GM18868 (cell line): ENCODE measurements around the gene COL6A3.

Experiments used
- ATAC-seq: cut with Tn5 transposase; IDR thresholded peaks from one replicate; pipeline ENCODE4 v1.9.1; 2021; ENCODE audit warnings: mild to moderate bottlenecking, moderate library complexity; ENCODE audit not compliant: unreplicated experiment

The COL6A3 gene

GRCh38 chr2:237300739-237301138, 113.2 kb downstream of the COL6A3 start:
- ATAC-seq, result no peak

DNA sequence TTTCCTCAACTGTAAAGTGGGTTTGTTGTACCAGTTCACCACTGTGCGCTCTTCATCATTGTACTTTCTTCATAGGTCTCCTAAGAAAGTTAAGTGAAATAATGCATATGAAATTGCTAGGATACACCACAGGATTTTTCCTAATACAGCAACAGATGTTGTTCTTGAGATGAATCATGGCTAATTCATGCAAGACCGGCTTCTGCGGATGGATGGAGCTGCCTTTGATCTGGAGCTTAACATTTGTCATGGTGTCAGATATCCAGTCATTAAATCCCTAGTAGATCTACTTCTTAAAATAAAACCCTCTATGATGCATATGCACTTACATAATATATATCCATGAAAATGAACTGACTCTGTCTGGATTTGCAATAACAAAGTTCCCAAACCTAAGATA, 114.1 kb downstream of the COL6A3 start:
- no peak for ATAC-seq

DNA sequence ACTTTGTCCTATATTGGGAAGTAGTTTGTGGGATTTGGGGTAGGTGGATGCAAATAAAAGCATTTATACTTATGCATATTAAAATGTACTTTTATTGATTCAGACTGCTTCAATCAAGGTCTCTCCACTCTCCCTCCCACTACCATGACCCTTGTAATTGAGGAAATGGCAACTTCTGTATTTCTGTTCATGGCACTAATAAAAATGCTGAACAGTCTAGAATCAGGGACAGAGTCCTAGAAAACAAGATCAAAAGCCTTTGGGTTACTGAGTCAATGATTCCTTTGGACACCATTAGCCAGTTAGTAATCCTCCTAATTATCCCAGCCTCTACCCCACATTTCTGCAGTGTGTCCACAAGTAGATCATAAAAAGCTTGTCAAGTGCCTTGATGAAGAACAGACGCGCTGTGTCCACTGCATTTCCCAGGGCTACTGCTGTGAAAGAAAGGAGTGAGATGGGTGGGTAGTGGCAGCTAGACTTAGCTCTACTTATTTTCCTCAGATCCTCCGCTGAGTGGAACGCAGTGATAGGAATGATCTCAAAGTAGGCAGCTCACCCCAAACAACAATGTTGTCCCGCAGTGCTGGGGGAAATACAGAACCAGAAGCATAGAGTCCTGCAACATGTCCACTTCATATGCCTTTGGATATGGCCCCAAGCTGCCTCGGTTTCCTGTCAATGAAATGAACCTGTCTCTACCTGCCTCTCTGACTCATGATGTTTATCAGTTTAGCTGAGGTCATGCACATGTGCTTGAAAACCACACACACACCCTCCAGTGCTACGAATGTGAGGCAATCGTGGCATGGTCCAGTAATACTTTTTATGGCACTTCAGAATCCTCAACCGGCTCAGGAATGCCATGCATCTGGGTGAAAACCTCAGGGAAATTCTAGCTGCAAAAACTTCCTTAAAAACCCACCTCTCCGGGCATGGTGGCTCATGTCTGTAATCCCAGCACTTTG, 115.5 kb downstream of the COL6A3 start:
- ATAC-seq, result no peak

DNA sequence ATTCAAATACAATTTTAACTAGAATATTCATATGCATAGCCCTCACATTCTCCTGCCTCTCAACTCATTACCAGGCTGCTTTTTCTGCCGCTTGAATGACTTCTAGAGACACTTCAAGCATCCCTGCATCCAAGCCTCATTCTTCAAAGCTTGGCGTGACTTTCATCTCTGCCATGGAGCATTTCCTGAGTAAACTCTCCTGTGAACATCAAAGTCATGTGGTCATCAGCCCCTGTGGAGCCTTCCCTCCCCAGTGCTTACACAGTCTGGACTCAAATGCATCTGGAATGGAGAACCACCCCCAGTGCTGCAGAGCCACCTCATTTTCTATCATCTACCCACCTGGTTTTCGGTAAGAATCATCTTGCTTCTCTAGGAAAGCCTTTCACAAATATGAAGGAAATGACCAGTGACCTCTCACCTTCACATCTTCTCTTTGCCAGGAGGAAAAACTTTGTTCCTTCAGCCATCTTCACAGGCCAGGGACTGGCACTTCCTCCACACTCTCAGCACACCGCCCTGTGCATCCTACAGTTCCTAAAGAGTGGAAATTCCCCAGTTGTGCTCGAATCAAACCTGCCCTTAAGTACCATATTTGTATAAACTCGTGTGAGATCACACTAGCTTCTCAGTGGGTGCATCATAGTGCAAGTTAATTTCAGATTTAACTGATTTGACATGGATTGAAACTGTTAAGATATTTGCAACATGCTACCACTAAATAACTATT, 116.4 kb downstream of the COL6A3 start:
- no peak for ATAC-seq

DNA sequence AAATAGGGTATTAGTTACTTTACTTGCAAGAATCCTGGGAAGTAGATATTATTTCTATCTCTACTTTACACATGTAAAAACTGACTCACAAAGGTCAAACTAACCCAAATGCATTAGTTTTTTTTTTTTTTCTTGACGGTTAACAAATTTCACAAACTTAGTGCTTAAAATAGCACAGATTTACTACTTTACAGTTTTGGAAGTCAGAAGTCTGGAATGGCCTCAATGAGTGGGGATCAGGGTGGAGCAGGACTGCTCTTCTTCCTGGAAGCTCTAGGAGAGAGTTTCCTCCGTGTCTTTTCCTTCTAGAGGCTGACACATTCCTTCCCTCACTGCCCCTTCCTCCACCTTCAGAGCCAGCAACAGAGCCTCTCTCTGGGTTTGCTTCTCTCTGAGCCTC, 117.2 kb downstream of the COL6A3 start:
- no peak for ATAC-seq

DNA sequence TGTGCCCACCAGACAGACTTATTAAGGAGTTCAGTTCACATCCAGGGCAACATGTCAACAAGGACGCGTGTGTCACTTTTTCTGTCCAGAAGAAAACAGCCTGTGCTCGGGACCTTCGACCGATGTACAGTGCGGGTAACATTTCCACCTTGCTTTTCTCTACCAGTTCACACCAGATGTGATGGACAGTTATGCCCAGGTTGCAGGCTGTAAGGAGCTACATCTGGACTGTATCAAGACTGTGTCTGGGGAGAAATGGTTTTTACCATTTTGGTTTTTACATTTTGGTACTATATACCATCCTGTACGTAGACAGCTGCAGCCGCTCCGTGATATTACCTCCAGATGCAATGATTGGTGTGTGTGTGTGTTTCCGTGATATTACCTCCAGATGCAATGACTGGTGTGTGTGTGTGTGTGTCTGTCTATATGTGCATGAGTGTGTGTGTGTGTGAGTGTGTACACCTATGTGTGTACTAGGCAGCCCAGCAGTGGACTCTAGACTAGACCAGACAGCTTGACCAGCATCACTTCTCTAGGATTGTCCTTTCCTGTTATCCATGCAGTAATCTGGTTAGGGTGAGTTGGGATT, 118.0 kb downstream of the COL6A3 start:
- no peak for ATAC-seq

DNA sequence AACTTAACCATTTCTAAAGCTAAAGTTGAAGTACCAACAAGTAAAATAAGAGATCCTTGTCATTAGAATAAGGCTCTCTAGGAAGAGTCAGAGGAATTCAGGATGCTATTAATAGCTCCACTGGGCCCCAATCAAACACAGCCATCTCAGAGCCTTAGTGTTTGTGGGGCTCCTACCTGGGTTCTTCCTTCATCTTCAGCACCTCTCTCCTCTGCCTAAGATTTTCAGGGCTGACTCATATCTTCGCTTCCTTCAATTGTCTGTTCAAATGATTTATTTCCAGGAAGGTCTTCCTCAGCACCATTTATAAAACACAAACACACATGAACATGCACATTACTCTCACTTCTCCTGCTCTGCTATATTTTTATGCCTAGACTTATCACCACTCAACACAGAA, 119.5 kb downstream of the COL6A3 start:
- ATAC-seq, result no peak

DNA sequence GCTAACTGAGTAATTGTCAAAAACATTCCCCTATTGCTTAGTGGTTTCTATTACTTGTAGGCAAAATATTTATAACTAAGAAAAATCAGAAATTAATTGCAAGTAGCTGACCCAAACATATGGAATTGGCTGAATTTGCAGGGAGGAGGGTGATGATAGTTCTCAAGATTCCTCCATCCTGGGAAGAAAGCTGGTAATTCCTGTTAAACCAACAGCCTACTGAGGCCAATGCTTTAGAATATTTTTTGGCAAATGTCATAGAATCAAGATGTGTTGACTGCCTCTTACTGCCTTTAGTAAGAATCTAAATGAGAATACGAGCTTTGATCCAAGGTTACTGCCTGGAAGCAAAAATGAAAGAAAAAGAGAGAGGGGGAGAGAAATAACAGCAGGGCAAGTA, 120.0 kb downstream of the COL6A3 start:
- no peak for ATAC-seq

- no peak for ATAC-seq
Measured at GRCh38 chr2:237291138-237291792, 122.7 kb downstream of the COL6A3 start.

DNA sequence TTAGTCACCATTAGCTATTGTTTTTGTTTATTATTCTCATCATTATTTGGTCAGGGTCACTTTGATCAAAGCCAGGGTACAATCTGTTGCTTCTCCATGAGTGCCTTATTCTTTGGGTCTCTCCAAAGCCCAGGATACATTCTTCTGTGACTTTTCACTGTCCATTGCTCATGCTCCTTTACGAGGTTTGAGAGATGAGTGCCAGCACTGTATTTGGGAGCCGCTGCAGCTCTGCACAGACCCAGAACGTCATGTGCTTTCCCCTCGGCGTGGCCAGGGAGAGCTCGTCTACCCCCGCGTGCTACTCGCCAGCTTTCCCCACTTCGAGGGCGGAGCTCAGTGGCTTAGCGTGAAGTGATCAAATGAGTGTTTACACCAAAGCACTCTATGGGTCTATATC, 123.7 kb downstream of the COL6A3 start:
- no peak for ATAC-seq

DNA sequence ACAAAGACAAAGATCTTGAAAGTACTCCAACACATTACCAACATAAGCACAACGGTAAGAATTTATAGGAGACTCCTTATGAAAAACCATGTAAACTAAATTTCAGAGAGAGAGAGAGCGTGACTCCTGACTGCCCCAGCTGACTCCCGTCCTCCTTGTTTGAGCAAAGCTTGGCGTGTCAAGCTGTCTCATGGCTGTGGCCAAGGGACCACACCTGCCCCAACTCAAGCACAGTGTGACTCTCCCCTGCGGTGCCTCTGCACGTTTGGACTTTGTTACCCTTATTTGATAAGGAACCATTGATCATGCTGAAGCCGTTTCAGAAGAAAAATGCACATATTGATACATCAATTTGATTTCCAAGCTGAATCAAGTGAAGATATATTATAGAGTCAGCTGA, 124.8 kb downstream of the COL6A3 start:
- ATAC-seq, result no peak

GRCh38 chr2:237287872-237288271, 126.1 kb downstream of the COL6A3 start:
- no peak for ATAC-seq

GRCh38 chr2:237283131-237283928, 130.6 kb downstream of the COL6A3 start:
- no peak for ATAC-seq

GRCh38 chr2:237282568-237283128, 131.3 kb downstream of the COL6A3 start:
- no peak for ATAC-seq

- no peak for ATAC-seq
Measured at GRCh38 chr2:237281836-237282306, 132.1 kb downstream of the COL6A3 start.

GRCh38 chr2:237280939-237281338, 133.0 kb downstream of the COL6A3 start:
- ATAC-seq, result no peak

- no peak for ATAC-seq
Measured at GRCh38 chr2:237280229-237280628, 133.7 kb downstream of the COL6A3 start.

DNA sequence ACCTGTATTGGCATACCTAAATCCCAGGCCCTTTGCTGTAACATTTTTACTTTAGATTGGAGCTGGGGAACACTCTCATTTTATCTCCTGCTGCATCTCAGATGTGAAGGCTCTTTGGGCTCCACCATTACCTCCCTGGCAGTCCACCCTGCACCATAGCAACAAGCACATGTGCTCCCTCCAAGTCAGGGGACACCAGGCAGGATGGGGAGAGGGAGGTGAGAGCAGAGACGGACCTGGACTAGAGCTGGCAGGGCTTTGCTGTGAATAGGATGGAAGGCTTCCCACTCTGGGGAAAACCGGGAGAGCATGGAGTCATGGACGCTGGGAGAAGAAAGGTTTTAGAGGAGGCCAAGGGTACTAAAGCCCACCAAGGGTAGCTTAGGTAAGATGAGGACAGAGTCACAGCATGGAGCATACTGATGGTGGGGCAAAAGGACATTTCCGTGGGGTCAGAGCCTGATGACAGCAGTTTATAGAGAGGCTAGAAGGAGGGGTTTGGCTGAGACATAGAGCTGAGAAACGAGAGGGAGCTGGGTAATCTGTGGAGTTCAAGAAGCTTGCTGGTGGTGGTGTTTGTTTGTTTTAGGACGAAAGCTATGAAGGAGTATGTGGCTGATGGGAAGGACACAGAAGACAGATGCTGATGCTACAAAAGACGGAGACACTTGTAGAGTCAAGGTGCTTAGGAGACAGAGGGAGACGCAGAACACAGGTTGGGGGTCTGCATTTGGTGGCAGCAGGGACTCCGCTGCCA, 134.8 kb downstream of the COL6A3 start:
- ATAC-seq, result no peak

DNA sequence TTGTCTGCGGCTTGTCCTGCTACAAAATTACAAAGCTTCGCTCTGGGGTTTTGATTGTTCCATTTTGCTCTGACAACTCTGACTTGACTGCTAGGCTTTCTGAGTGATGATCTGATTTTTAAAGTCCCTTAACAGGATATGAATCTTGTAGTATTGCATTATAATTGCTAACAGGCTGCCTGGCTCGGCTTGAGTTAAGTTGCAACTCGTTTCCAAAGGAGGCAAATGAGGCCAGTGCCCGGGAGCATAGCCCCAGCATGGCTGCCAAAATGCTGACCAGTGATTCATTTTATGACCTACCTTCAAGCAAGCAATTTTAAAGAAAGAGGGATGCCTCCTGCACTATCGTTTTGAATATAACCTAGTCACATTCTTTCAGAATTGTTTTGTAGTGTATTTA, 135.4 kb downstream of the COL6A3 start:
- no peak for ATAC-seq
